NCI-H187 treated with DMSO at 0.1 percent for 48 hours (cell line): ENCODE measurements around the gene GPA33.
"Not testable (repeated sequence)": the region's sequence is repeated elsewhere in the genome, so short reads cannot be mapped to it uniquely, and the experiment has no call there.

ENCODE experiments used
- DNase-seq: peaks from one replicate; lab custom pipeline; 2025; lab: John Stamatoyannopoulos, UW

GPA33 gene

DNA sequence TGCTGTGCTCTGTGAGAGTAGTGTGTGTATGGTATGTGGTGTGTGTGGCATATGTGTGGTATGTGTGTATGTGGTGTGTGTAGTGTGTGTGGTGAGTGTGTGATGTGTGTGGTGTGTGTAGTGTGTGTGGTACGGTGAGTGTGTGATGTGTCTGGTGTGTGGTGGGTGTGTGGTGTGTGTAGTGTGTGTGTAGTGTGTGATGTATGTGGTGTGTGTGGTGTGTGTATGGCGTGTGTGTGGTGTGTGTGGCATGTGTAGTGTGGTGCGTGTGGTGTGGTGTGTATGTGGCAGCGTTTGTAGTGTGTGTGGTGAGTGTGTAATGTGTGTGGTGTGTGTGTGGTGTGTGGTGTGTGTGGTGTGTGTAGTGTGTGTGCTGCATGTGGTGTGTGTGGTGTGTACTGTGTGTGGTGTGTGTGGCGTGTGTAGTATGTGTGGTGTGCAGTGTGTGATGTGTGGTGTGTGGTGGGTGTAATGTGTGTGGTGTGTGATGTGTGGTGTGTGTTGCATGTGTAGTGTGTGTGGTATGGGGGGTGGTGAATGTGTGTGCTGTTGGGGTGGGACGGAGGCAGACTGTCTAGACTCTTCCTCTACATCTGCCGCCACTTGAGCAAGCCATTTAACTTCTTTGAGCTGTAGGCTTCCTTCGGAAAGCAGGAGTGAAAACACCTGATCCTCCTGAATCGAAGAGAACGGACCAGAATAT, 33.5 kb downstream of the GPA33 start:
- peak; percentile 86 for DNase-seq

DNA sequence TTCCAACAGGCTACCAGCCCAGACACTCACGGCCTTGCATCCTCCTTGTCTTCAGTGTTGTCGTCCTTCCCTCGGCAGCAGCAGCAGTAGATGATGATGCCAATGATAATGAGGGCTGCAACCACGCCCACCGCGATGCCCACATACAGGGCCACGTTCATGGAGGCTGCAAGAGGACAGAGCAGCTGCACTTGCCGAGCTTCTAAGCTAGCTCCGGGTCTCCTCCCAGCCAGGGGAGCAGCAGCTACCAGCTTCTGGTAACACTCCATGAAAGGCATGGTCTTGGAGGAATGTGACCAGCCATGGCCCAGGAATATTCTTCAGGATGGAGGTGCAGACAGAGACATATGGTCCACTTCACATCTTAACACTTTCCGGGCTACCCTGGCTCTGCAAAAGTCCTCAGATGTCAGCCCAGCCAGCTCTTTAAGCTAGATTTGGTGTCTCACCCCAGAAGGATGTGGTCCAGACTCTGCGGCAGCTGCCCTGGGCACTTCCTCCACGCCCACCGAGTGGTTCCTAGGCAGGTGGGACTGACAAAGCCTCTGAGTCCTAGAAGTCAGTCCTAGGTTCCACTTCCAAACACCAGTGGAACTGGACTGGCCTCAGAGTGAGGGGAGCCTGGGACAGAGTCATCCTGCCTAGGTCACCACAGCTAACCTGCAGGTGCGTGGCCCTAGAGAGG, 35.1 kb downstream of the GPA33 start:
- DNase-seq: no peak

DNA sequence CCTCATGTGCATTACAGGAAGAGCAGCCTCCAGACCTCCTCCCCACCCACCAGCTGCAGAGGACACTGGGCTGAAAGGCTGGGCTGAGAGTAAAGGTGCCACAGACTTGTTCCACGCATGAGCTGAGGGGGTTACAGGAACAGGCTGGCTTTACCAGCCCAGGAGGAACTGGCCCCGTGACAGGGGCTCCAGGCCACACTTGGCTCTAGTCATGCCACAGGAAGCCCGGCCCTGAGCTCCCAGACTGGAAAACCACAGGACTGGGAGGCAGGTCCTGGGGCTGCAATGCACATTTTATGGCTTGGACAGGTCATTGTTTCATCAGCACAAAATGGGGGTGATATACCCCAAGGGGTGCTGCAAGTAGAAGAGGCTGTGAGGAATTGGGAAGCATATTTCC, 35.6 kb downstream of the GPA33 start:
- no peak for DNase-seq

- no peak for DNase-seq
Measured at GRCh38 chr1:167052389-167052788, 37.8 kb downstream of the GPA33 start.

DNA sequence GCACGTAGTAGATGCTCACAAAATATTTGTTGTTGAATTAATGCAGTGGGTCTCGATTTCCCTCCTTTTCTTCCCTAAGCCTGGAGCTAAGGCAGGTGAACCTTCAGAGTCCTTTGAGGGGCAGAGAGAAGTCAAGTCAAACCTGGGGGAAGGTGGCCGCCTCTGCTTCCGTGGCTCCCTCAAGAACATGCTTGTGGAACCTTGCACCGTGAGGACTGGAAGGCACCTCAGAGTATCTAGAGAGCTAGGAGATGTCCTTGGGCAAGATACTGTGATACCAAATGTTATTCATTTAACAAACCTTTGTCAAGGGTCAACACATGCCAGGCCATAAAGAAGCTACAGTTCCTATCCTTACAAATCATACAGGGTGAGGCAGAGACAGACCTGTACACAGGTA, 38.3 kb downstream of the GPA33 start:
- no peak for DNase-seq

GRCh38 chr1:167043752-167044488, 46.3 kb downstream of the GPA33 start:
- peak; percentile 97 for DNase-seq

- DNase-seq: peak; percentile 98
Measured at GRCh38 chr1:167033646-167034045, 56.5 kb downstream of the GPA33 start.

DNA sequence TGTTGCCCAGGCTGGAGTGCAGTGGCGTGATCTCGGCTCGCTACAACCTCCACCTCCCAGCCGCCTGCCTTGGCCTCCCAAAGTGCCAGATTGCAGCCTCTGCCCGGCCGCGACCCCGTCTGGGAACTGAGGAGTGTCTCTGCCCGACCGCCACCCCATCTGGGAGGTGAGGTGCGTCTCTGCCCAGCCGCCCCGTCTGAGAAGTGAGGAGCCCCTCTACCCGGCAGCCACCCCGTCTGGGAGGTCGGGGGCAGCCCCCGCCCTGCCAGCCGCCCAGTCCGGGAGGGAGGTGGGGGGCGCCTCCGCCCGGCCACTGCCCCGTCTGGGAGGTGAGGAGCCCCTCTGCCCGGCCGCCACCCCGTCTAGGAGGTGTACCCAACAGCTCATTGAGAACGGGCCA, 60.6 kb downstream of the GPA33 start:
- not testable (repeated sequence) for DNase-seq

DNA sequence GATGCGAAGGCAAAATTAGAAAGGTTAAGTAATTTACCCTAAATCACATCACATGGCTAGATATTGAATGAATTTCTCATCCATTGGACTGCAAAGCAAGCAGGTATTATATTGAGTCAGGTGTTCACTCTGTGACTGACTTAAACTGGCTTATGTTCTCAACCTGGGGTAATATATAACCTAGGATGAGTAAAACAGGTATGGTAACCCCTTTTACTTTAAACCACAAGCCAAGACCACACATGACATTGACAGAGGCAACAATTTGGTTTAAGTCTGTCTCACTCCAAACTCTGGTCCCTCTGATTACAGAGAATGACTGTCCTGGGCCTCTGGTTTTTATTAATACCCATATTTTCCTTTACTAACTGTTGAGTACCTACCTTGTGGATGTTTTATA, 67.8 kb downstream of the GPA33 start:
- no peak for DNase-seq

- DNase-seq: no peak
Measured at GRCh38 chr1:167016100-167016750, 74.0 kb downstream of the GPA33 start.

DNA sequence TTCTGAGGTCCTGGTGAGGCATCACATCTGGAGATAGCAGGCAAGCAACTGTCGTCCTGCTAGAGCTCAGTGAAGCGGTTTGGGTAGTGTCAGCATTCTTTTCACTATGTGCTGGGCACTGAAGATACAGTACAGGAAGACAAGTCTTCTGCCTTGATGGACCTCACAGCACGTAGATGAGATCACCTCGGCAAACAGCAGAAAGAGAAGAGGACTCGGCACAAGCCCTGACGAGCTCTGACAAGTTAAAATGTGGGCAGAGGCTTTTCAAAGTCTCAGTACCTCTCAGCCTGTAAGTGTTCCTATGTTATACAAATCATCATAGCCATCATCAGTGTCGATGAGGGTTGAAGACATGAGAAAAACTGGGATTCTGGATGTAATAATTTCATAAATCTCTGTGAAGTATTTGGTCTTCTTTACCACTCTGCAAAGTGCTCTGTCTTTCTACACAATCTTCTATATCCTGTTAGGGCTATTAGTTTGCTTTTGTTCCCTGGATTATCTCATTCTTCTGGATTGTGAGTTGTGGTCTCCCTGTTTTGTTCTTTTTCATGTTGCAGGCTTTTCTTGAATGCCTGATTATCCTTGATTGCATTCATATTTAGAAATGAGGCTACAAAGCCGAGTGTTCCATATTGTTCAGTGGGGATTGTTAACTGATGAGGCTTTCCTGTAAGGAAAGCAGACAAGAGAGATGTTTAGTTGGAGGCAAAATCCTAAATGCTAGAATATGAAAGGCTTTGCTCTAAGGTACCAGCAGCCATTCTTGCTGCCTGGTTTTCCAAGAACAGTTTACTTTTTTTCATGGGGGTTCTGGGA, 76.9 kb downstream of the GPA33 start:
- no peak for DNase-seq

DNA sequence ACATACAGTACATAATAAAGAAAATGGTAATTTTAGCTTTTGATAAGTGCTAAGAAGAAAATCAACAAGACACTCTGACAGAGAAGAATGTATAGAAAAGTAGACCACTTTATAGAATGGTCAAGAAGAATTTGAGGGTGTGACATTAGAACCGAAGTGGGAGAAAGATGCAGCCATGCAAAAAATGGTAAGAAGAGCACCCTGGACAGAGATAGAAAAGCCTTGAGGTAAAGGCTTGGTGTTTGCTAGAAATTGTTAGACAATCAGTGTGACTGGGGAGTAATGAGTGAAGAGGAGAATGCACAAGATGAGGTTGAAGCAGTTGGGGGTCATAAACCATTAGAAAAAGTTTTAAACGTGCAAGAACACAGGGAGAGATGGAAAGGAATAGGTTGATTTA, 77.6 kb downstream of the GPA33 start:
- no peak for DNase-seq

DNA sequence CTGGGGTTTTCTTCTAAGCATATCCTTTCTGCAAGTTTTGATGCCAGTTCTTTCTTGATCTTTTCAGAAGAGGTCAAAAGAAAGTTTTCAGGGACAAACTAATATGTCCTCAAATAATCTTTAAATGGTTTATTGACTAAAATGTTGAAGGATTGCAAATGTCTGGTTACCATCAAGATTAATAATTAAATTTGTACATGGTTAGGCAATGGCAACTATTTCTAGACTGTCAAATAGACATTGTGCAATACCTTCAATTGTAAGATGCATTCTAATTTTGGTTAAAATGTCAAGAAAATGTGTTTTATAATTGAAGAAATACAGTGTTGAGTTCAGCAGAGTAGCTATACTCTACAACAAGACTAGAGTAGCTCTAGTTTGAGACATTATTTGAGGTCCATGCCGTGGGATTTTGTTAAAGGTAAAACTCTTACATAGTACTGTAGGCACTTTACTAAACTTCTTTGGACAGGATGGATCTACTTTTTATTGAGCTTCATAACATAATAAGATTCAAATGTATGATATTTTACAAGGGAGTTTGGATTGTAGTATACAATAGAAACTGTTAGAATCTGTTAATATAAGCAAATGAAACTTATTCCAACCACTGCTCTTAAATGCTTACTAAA, 78.5 kb downstream of the GPA33 start:
- DNase-seq: no peak

DNA sequence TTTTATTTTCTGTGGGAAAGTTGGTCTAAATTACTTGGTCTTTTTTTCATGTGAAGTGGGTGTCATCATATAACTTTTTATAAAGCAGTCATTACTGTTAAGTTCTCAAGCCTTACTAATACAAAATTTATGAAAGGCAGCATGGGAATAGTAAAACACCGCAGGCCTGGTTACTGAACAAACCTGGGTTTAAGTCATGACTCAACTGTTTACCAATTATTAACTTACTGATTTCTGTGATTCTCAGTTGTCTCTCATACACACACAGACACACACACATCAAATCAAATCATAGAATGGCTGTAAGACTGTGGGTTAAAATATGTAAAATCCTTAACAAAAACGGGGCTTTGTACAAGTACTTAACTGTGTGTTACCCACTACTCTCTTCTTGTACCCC, 86.5 kb downstream of the GPA33 start:
- no peak for DNase-seq
